ENCODE measurements around the gene CLDN8. TPM values are rescaled to one million over a fixed set of nuclear protein-coding genes. Genes with fewer than 3 reads are reported as not detected.

CLDN8 gene
- total RNA-seq, 1 donor from 2014 or later: not detected

DNA sequence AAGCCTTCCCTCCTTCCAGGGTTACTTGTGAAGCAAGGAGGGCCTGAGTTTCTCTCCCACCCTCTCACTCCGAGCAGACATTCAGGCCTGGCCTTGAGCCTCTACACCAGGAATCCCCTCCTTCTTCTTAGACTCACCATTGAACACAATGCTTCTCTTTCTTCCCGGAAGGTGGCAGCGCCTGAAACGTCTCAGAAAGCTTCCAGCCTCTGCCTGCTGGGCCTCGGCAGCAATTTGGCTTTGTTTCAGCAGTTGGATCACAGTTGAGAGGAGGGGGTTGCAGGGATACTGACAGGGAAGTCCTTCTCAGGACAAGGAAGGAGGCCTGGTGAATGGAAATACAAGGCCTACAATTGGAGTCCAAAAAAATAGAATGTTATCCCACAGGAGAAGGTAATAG is 6.3 kb downstream of the CLDN8 start:
- intact Hi-C loops (cut with DNase I): no loop called here
- DNase-seq (ENCODE audit: low spot score): no peak
- no peak for ATAC-seq

DNA sequence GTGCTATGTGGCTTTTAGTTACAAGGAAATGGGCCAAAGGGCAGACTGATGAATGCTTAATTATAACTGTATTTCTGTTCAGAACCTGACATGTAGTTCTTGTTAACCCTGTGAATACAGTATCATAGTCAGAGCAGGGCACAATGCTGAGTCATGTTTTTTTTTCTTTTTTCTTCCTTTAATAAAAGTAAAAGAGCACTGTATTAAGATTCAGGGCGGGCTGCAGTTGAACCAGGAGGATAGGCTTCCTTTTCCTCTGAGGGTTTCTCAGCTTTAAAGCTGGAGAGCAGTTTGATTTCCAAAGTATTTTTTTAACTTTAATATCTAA is 8.7 kb downstream of the CLDN8 start:
- DNase-seq (ENCODE audit: low spot score) (no peak), ATAC-seq (no peak)
- intact Hi-C loops (cut with DNase I): no loop called here

DNA sequence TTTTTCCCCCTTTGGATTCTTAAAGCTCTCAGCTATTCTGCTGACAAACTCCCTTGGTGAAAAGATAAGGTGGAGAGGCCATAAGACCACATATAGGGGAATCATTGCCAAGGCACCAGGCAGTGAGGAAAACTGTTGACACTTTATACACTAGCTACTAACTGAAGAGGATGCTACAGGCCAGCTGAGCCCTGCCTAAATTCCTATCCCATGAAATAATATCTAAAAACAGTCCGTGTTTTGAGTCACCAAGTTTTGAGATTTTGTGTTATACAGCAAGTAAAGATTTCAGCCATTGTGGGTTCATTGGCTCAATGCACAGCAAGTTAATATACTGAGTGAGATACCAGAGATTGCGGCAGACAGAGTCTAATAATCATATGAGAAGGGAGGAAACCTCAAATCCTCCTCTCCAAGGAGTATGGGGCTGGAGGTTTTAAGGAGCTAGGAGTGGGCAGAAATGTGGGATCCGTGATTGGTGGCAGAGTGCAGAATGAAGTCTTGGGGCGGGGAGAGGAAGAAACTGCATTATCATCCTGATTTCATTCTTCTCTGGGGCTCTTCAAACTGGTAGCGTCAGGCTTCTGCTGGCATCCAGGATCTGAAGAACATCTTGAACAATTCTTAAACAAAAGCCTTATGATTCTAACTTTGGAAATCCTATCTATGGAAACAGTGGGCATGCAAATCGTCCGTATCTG is 9.2 kb downstream of the CLDN8 start:
- ATAC-seq (no peak), DNase-seq (ENCODE audit: low spot score) (no peak)
- intact Hi-C loops (cut with DNase I): no loop called here

DNA sequence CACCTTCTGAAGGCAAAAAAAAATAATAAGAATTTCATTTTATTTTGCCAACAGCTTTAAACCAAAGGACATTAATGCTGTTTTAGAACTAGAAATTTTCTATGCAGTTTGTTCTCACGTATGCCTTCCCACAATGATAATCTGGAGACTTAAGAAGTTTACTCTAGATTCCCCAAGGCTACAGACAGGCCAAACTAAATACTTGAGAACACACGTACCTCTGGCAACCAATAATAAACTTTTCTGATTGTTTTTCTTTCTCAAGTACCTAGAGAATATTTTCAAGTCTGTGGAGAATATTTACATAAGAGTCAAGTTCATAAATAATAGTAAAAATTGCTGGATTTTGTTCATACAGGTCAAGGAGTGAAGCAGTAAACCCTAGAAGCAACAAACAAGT is 15.9 kb downstream of the CLDN8 start:
- ATAC-seq: peak; percentile 56
- intact Hi-C loops (cut with DNase I): no loop called here

DNA sequence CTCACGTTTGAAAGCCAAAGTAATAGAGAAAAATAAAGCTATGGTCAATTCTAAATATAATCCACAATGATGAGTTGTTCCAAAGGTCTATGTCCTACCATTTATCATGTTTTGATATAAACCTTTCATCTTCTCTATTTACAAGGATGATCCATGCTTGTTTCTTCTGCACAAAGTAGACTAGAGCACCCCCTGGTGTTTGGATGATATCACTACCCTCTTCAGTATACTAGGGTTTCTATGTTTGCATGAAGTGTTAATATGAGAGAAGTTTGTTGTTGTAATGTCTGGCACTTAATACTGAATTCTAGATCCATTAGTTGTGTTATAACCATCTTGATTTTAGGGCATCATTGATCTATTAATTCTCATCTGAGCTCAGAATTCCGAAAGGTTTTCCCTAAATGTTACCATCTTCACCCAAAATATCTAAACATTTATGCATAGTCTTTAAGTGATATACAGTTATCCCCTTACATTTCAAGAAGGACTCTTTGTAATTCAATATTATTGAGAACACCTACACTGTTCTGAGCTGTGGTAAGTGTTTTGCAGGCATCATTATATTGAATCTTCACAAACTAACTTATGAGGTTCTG is 21.1 kb downstream of the CLDN8 start:
- DNase-seq (ENCODE audit: low spot score) (no peak), ATAC-seq (no peak)
- intact Hi-C loops (cut with DNase I): no loop called here

More for the DNA sequence above, 15.9 kb downstream of the CLDN8 start:
- DNase-seq (ENCODE audit: low spot score): no peak

DNA sequence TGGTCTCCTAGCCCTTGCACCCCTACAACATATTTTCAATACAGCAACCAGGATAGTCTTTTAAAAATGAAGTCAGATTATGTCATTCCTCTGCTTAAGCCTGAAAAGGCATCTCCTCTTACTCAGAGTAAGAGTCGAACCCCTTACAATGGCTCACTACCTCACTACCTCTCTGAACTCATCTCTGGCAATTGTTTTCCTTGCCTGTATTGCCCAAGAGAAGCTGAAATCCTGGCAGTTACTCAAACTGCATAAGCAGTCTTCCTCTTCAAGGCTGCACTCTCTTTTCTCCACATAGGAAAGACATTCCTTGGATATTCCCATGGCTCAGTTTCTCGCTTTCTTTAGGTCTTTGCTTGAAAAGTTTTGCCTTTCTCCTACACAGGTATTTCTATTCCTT is 22.7 kb downstream of the CLDN8 start:
- DNase-seq (ENCODE audit: low spot score) (no peak), ATAC-seq (no peak)
- intact Hi-C loops (cut with DNase I): no loop called here

DNA sequence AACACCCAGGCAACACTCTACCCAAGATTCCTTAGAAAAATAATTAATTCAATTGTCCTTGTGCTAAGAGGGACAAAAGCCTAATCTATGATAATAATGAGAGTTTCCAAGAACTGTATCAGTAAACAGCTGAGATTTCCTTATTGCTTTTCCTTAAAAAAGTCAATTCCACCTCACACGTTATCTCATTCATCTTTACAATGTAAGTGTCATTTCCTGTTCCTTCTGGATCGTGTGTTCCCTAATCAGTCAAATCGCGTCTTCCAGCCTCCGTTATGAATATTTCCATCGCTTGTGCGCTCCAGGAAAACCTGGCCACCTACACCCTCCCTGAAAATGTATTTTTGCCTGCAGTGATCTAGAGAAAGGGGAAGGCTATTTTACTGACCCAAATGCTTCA is 25.3 kb downstream of the CLDN8 start:
- ATAC-seq (no peak), DNase-seq (ENCODE audit: low spot score) (no peak)
- intact Hi-C loops (cut with DNase I): no loop called here

DNA sequence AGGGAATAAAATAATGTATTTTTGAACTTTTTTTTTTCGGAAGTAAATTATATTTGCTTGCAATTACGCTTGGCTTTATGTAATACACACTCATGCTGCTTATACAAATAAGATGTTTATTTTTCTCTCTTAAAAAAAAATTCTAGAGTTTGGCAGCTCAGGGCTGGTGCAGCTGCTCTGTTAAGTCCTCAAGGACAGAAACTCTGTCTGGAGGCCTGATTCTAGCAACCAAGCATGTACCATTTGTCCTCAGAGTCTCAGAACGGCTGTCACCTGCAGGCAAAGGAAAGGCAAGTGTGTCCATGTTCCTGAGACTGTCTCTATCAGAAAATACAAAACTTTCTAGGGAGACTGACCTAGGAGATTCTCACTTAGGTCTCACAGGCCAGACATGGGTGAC is 26.1 kb downstream of the CLDN8 start:
- no peak for DNase-seq (ENCODE audit: low spot score)
- intact Hi-C loops (cut with DNase I): no loop called here
- no peak for ATAC-seq

DNA sequence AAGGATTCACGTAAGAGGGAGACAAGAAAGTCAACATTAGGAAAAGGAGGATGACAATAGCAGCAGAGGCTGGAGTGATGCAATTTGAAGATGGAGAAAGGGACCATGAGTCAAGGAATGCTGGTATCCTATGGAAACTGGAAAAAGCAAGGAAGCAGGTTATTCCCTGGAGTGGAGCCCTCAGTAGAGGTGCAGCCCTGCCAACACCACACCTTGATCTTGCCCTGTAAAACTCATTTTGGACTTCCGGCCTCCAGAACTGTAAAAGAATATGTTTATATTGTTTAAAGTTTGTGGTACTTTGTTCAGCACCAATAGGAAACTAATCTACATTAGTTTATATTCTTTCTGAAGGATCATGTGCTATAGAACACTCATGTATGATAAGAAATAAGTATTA is 29.7 kb downstream of the CLDN8 start:
- ATAC-seq (no peak), DNase-seq (ENCODE audit: low spot score) (no peak)
- intact Hi-C loops (cut with DNase I): no loop called here

DNA sequence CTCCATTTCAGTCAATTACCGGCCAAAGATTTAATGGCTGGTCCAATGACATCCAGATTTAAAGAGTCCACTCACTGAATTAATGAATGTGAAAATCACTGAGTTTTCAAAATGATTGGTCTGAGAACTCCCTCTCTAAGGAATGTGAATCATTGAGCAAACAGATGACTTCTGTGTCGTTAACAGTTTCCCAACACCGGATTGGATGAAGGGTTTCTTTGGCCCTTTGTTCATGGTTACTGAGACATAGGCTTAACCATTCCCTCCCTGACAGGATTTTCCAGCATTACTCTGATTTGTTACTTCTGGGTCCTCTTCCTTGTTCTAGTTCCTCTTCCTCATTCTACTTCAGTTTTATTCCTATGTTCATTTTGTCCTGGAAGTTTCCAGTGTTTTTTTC is 47.8 kb downstream of the CLDN8 start:
- intact Hi-C loops (cut with DNase I): no loop called here
- ATAC-seq: no peak
- DNase-seq (ENCODE audit: low spot score): no peak

DNA sequence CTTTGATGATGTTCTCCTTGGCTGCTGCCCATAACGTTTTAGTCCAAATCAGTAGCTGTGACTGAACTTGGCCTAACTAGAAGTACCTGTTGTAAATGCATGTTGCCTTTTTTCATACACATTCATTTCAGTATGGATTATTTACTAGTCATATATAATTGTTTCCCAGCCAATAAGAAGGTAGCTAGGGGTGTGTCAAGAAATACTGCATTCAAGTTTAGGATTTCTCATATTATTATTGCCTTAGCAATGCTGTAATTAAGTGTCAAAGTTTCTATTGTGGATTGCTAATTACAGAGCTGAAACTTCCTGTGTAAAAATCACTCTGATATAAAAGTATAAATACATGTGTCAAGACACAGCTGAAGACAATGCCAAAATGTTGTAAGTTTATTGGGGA is 49.2 kb downstream of the CLDN8 start, which contains the start of gene CLDN17:
CLDN17 (minus strand) TSS at position 101 of the 400 bp plus-strand sequence. CDS start 188 bp downstream, outside the sequence.
- DNase-seq (ENCODE audit: low spot score) (no peak), ATAC-seq (no peak)
- intact Hi-C loops (cut with DNase I): no loop called here

DNA sequence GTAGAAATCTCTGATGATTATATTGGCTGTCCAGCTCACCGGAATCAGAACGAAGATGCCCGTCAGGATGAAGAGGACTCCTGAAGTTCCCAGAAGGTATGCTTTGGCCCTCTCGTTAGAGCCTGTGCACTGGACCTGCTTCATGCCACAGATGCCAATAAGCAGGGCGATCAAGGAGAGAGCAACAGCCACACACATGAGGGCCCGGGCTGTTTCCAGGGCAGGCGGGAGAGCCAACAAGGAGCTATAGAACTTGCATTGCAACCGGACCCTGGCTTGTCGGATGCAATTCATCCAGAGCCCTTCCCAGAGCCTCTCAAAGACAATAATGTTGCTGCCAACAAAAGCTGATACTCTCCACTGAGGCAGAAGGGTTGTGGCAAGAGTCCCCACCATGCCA is 49.7 kb downstream of the CLDN8 start:
- ATAC-seq: no peak
- intact Hi-C loops (cut with DNase I): no loop called here
- no peak for DNase-seq (ENCODE audit: low spot score)

DNA sequence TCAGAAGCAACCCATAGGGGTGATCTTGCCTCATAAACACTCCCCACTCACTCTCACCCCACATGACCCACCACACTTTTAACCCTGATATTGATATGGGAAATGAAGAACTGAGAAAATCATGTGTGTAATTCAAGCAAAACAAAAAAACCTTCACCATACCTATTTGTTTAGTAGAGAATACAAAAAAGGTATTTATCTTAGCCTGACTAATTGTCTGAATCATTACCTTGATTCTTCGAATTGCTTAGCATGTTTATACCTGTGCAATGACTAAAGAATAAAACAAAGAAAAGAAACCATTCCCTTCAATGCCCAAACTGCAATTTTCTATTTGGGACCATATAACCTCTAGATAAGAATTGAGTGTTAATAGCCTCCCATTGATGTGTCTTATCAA is 51.1 kb downstream of the CLDN8 start:
- intact Hi-C loops (cut with DNase I): no loop called here
- ATAC-seq (no peak), DNase-seq (ENCODE audit: low spot score) (no peak)

Other genes starting within 250 kb of the CLDN8 start
- not detected for gene CLDN17, start 49.3 kb downstream of the CLDN8 start, total RNA-seq
- not detected for gene KRTAP24-1, start 66.9 kb upstream of the CLDN8 start, total RNA-seq
- not detected for gene KRTAP25-1, start 73.4 kb upstream of the CLDN8 start, total RNA-seq
- gene KRTAP26-1, start 104.2 kb upstream of the CLDN8 start, total RNA-seq: not detected
- gene KRTAP27-1, start 121.6 kb upstream of the CLDN8 start, total RNA-seq: not detected
- gene KRTAP23-1, start 132.5 kb upstream of the CLDN8 start, total RNA-seq: not detected
- gene KRTAP13-2, start 156.2 kb upstream of the CLDN8 start, total RNA-seq: not detected
- gene KRTAP13-1, start 179.9 kb upstream of the CLDN8 start, total RNA-seq: not detected
- gene KRTAP13-3, start 209.8 kb upstream of the CLDN8 start, total RNA-seq: not detected
- gene KRTAP13-4, start 214.1 kb upstream of the CLDN8 start, total RNA-seq: not detected
- gene KRTAP15-1, start 224.2 kb upstream of the CLDN8 start, total RNA-seq: not detected

All from sciatic nerve (tissue), 2 donors.